Stimulated activated CD4-positive, alpha-beta T cell treated with anti-CD3 and anti-CD28 coated beads, Interleukin-1b, Interleukin-23, amount 100 ng/mL, for 1 hour (primary cell): ENCODE data around the gene AOAH.
"Not testable (repeated sequence)": the region's sequence is repeated elsewhere in the genome, so short reads cannot be mapped to it uniquely, and the experiment has no call there.

ENCODE experiments used
- DNase-seq, 2 donors: peaks; one replicate each; pipeline ENCODE4 v3.0.0-alpha.2; 2020; ENCODE audit warnings: low read depth in 2 of 2

The AOAH gene

GRCh38 chr7:36739351-36739750, 15.1 kb upstream of the AOAH start:
- no peak for DNase-seq

GRCh38 chr7:36736899-36737211, 12.6 kb upstream of the AOAH start:
- DNase-seq, result no peak

GRCh38 chr7:36736090-36736898, 12.0 kb upstream of the AOAH start:
- DNase-seq, result no peak

GRCh38 chr7:36735172-36735571, 10.9 kb upstream of the AOAH start:
- no peak for DNase-seq

- no peak for DNase-seq
Observed at GRCh38 chr7:36734731-36735130, 10.4 kb upstream of the AOAH start.

GRCh38 chr7:36733411-36733810, 9.1 kb upstream of the AOAH start:
- DNase-seq, result no peak

- DNase-seq, result no peak
Observed at GRCh38 chr7:36732806-36733205, 8.5 kb upstream of the AOAH start.

GRCh38 chr7:36730046-36730445, 5.8 kb upstream of the AOAH start:
- DNase-seq, result no peak

- DNase-seq, result no peak
Observed at GRCh38 chr7:36728143-36728542, 3.8 kb upstream of the AOAH start.

- no peak for DNase-seq
Observed at GRCh38 chr7:36726806-36727503, 2.7 kb upstream of the AOAH start.

GRCh38 chr7:36726311-36726710, 2.0 kb upstream of the AOAH start:
- DNase-seq, result no peak

- no peak for DNase-seq
Observed at GRCh38 chr7:36724996-36725395, 702 bp upstream of the AOAH start.

GRCh38 chr7:36723291-36723690, 1.0 kb downstream of the AOAH start:
- DNase-seq, result no peak

GRCh38 chr7:36719083-36719632, 5.1 kb downstream of the AOAH start:
- no peak for DNase-seq

- DNase-seq, result no peak
Observed at GRCh38 chr7:36717586-36717985, 6.7 kb downstream of the AOAH start.

- DNase-seq, result not testable (repeated sequence)
Observed at GRCh38 chr7:36716802-36717201, 7.5 kb downstream of the AOAH start.

- no peak for DNase-seq
Observed at GRCh38 chr7:36712015-36712414, 12.3 kb downstream of the AOAH start.

- DNase-seq, result no peak
Observed at GRCh38 chr7:36711256-36711655, 13.0 kb downstream of the AOAH start.

GRCh38 chr7:36710186-36710791, 14.0 kb downstream of the AOAH start:
- DNase-seq, result no peak

- no peak for DNase-seq
Observed at GRCh38 chr7:36708767-36709166, 15.5 kb downstream of the AOAH start.

- DNase-seq, result no peak
Observed at GRCh38 chr7:36707898-36708297, 16.4 kb downstream of the AOAH start.

GRCh38 chr7:36707465-36707864, 16.8 kb downstream of the AOAH start:
- DNase-seq, result no peak

GRCh38 chr7:36703860-36704259, 20.4 kb downstream of the AOAH start:
- not testable (repeated sequence) for DNase-seq
